Adipose tissue (tissue), 3 donors: ENCODE data around the gene PRPF40B. TPM values are rescaled to one million over a fixed set of nuclear protein-coding genes. Genes with fewer than 3 reads are reported as not detected.

Experiments
- H3K27ac ChIP-seq: one replicate; pipeline ENCODE4 v1.5.1; 2013; ENCODE audit warnings: low read depth, low read length
- WGBS, 3 donors: extraction: QIAGEN DNeasy Blood & Tissue Kit; methylation state at CpG; one replicate each; pipeline ENCODE4 v1.1.7; 2013; 5-methylcytosine and 5-hydroxymethylcytosine counted together
- polyA plus RNA-seq, 3 donors: library from polyadenylated mRNA; stranded (reverse); fragments of 200-250 nt; gene quantifications; one replicate each; pipeline ENCODE4 v1.2.3, GENCODE V29; 2013
- donor health status: healthy with polysubstance abuse.
- donor health status: Bipolar disorder and iron deficiency.
- donor health status: healthy.

The PRPF40B gene
- polyA plus RNA-seq = 10 to 100 TPM; 10.1 to 13.4 (median 10.6) TPM

DNA sequence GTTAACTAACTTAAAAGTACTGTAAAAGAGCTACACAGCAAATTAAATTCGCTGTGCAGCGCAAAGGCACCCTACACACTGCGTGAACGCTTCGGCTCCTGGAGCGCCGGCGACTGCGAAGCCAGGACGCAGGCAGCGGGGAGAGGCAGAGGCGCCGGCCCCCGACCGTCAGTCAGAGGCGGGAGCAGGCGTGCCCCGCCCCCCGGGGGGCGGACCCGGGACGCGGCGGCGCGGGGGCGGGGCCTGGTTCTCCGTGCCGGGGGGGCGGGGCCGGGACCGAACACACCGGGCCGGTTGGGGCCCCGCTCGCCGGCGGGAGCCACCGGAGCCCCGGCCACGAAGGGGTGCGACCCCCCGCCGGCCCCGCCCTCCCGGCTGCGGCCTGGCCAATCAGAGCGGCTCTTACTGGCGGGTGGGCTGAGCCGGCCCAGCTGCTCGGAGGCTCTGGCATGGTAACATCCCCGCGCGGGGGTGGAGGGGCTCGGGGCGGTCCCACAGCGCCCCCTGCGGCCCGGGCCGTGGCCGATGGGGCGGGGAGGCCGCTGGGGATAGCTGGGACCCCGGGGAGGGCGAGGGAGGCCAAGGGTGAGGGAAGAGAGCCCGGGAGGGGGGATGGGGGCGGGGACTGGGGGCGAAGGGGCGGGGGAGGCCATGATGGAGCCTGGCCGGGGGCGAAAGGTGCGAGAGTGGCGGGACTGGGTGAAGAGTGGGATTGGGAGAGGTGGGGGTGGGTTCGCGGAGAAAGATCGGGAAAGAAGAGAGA, at the start of gene PRPF40B:
Gene PRPF40B (plus strand): TSS at position 420 of the 763 bp plus-strand sequence. CDS start 30 bp downstream, at position 450.
- no peak within 1 kb of the TSS for H3K27ac ChIP-seq
- 1% methylated on average over 47 to 76 of the region's 76 CpGs for WGBS, 3 donors

DNA sequence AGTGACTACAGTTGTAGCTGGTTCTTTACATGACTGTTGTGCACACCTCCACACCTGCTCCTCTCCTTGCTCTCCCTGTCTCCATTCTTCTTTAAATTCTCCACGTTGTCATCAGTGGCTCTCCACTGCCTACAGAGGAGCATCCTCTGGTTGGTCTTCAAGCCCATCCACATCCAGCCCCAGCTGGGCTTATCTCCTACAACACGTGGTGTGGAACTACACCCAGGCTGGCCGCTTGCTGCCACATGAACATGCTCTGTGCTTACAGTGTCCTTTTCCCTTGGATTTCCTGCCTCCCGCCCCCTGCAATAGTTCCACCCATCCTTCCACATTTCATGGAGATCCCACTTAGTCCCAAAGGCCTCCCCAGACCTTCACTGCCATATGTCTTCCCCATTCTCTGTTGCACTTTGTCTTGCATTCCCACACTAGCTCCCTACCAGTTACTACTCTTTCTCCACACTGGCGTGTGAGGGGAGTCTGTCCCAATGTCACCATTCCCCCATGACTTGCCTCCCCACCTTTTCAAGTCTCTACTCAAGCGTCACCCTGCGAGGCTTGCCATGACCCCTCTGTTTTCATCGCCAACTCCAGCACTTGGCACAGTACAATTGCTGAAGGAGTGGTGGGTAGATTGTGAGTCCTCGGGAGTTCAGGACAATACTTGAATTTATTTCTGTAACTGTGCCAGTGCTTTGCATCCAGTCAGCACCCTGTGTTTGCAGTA, 45.6 kb upstream of the PRPF40B start:
- 74 to 82% (median 79%) methylated on average over 9 of the region's 9 CpGs for WGBS, 3 donors

DNA sequence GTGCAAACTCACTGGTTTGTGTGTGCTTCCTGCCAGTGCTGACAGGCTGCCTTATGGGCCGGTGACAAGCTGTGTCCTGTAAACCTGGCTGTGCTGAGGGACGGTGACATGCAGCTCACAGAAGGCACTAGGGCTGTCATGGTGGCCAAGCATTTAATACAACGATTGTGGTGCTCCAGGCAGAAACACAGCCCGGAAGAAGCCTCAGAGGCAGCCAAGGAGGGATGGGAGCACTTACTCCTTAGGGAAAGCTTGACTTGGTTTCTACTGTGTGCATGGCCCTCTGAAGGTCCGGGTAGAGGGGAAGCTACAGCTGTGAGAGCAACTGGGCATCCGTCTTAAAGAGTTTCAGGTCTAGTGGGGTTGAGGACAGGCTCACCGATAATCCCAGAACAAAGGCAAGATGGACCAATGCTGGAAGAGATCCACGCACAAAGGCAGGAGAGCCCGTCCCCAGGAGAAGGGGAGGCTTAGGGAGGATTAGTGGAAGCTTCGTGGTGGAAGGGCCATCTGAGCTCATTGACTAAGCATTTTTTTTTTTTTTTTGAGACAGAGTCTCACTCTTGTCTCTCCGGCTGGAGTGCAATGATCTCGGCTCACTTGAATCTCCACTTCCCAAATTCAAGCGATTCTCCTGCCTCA, 44.8 kb upstream of the PRPF40B start:
- WGBS, 3 donors = 67 to 90% (median 80%) methylated on average over 13 of the region's 13 CpGs
- H3K27ac ChIP-seq = no peak overlapping the region

More for the DNA sequence above, 45.6 kb upstream of the PRPF40B start:
- no peak overlapping the region for H3K27ac ChIP-seq

DNA sequence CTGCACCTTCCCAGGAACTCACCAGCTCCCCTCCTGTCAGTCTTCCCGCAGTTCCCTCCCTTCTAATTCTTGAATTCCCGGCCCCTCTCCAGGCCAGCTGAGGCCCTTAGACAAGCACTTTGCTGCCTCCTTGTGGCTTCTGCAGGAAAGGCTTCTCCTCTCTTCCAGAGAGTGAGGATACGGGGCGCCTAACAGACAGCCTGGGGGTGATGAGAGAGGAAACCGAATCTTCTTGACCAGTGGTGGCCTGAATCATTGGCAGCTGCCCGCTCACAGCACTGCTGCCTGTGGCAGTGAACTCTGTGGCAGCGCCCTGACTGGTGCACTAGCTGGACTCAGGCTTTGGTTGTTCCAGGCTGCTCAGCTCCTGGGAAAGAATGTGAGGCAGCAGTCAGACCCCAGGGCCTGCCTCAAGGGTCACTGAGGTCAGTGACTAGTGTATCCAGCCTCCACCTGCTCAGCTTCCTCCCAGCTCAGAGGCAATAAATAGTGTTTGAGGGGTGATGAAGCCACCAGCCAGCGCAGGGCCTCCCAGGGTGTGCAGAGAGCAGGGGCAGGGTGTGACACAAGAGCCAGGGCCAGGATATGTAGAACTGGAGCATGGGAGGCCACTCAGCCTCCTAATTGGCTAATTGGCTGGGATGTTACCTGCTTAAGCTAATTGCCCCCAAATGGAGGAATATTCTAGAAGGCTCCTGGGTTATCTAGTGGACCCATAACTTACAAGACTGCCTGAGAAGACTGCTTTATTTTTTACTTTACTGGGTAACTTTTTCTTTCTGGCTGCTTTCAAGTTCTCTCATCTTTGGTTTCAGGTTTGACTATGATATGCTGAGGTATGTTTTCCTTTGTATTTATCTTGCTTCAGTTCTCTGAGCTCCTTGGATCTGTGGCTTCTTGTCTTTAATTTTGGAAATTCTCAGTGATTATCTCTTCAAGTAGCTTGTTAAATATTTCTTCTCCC, 42.5 kb upstream of the PRPF40B start:
- 27 to 39% (median 39%) methylated on average over 8 of the region's 8 CpGs for WGBS, 3 donors
- no peak overlapping the region for H3K27ac ChIP-seq

DNA sequence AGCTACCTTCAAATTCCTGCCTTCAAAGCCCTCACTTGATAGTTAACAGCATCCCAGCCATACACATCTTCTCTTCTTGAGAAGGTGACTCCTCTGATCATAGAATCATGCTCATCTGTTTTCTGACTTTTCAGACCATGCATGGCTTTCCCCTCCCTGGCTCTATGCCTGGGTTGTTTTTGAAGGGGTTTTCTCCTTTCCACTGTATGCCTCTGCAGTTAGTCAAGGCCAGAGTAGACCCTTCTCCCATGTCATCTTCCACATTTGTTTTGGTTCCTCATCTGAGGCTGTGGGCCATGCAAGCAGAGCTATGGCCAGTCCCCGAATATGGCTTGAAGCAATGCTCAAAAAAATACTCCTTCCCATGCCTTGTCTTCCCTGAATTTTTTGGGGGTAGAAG, 41.2 kb upstream of the PRPF40B start:
- H3K27ac ChIP-seq = no peak overlapping the region
- WGBS, 3 donors = 57 to 81% (median 81%) methylated on average over 1 of the region's 1 CpG

DNA sequence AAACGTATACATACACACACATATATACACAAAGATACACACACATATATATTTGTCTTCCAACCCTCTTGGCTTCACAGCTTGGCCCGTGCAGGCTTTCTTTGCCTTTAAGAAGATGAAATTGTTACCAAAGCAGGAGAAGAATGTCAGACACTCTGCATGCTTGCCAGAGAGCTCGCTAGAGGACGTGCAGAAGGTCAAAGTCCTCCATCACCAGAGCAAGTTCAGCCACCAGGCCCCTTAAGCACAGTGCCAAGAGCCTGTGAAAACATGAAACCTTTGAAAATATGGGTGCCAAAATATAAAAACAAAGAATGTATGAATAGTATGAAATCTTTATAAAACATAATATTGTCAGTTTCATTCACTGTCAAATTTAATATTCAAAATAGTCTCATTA, 40.5 kb upstream of the PRPF40B start:
- H3K27ac ChIP-seq = no peak overlapping the region
- 29 to 63% (median 47%) methylated on average over 4 of the region's 4 CpGs for WGBS, 3 donors

DNA sequence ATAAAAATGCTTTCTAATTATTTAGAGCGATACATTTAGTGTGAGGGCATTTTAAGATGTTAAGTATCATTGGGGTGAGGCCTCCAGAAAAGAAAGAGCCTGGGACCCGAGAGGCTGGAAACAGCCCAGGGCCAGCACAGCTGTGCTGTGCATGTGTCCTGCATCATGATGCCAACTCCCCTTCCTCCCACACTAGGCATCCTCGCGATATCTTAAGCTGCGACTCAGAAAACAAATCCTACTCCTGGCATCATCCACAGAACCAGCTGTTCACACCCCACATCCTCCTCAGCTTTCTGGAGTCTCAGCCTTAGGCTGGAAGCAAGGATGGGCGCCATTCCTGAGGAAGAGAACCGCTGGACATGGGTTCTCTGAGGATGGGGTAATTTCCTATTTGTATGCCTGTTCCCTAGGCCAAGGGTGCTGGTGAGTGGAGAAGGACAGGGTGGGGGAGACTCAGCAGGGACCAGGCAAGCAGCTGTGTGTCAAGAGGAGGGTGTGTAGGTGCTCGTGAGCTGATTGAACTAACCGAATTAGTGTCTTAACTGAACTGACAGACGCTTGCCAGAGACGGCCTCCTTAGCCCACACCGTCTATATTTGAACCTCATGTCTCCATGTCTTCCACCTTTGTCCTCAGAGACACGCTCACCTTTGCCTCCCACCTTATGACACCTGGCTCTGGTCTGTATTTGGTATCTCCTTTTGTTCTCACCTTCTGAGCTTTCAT, 39.8 kb upstream of the PRPF40B start:
- 71 to 80% (median 74%) methylated on average over 13 of the region's 13 CpGs for WGBS, 3 donors
- no peak overlapping the region for H3K27ac ChIP-seq

DNA sequence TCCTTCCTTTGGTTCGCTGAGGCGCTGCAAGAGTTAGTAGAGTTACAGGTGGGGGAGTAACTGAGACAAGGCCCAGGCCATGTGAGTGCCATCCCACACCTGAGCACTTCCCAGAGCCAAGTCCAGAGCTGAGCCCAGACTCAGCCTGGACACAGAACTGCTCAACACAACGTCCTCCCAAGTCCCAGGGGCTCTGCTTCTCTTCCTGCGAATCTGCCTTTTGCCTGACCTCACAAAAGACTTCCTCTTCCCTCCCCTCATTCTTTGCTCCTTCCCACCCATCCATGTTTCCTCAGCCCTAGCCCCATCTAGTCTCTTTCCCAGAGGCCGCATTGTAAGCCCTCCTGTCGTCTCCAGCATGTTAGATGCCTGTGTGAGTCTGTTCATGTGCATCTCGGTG, 38.8 kb upstream of the PRPF40B start:
- WGBS, 3 donors = 62 to 81% (median 64%) methylated on average over 7 of the region's 7 CpGs
- H3K27ac ChIP-seq = no peak overlapping the region

DNA sequence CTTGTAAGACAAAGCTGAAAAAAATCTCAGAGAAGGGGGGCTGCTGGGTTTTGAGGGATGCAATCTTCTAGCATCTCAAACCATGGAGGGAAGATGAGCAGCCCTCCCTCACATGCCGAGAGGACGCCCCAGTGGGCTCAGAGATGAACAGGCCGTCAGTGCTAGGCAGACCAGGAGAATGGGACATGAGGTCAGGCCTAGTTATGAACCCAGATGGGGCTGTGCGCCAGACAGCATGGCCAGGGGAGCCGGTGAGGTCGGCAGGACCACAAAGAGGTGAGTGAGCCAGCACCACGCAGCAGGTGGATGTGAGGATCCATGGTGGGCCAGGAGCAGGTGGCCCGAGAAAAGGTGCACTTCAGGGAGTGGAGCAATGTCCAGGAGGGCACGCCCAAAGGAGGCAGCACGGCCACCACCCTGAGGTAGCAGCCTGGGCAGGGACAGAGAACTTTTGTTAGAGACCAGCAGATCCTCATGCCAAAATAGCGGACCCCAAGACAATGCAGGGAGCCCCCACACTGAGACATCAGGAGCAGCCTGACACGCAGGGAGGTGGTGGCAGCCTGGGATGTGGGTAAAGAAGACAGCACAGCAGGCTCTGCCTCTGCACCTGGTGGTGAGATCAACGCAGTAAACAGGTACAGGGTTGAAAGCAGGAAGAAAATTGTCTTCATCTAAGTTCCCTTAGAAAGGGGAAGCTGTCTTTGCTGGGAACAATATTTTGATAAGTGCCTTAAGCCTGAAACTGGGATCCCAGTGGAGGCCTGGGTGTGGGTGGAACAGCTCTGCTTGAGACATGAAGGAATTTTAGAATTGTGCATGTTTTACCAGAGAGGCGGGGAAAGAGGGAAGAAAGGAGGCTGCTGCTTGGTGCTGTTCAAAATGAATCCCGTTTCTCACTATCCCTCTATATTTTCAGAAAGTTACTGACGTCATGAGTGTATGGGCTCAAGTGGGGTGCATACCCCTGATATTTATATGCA, 37.6 kb upstream of the PRPF40B start:
- 77 to 84% (median 82%) methylated on average over 16 of the region's 16 CpGs for WGBS, 3 donors

DNA sequence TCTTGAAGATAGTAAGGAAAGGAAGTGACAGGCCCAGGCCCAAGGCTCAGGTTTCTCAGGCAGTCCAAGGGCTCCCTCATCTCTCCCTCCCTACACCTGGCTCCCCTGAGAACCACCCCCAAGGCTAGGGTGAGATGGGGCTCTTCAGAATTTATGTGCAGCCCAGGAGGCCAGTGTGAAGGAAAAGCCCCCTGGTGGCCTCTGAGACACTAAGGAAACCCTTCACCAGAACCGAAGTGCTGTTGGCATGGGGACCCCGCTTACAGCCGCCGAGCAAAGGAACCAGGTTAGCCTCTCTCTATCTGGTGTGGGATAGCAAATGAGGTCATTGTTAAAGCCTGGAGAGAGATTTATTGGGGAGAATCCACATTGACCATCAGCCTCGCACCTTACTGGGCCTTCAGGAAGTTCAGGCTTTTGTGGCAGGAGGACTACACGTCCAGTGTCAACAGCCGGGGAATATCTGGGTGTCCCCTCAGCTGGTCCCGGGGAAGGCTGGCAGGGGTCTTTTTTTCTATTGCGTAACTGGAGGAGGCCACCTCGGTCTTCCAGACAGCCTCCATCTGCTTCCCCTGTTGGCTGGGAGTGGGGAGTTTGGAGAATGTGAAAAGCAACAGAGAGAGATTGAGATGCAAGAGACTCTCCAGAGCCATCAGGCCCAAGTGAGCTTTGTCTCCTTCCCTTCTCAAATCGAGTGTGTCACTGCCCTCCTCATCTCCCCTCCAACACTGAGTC, 36.0 kb upstream of the PRPF40B start:
- H3K27ac ChIP-seq = peak overlapping the region; percentile 4

More for the DNA sequence above, 37.6 kb upstream of the PRPF40B start:
- no peak overlapping the region for H3K27ac ChIP-seq

DNA sequence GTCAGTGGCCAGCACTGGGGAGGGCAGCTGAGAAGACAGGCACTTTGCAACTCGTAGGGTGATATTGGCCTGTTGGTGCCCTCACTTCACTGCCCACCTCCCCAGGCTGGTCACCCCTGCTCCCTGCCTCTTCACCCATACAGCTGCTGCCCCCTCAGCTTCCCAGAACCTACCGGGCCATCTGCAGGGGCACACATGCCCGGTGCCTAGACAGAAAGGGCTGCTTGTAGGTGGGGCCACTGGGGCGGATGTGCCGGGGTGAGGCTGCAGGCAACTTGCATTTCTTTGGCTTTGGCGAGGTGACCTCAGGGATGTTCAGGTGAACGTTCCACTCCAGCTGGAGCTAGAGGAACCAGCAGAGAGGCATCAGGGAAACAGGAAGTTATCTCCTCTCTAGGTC, 35.1 kb upstream of the PRPF40B start:
- no peak overlapping the region for H3K27ac ChIP-seq
- WGBS, 3 donors = 83 to 88% (median 85%) methylated on average over 7 of the region's 7 CpGs

More for the DNA sequence above, 36.0 kb upstream of the PRPF40B start:
- 86 to 91% (median 88%) methylated on average over 11 of the region's 11 CpGs for WGBS, 3 donors

DNA sequence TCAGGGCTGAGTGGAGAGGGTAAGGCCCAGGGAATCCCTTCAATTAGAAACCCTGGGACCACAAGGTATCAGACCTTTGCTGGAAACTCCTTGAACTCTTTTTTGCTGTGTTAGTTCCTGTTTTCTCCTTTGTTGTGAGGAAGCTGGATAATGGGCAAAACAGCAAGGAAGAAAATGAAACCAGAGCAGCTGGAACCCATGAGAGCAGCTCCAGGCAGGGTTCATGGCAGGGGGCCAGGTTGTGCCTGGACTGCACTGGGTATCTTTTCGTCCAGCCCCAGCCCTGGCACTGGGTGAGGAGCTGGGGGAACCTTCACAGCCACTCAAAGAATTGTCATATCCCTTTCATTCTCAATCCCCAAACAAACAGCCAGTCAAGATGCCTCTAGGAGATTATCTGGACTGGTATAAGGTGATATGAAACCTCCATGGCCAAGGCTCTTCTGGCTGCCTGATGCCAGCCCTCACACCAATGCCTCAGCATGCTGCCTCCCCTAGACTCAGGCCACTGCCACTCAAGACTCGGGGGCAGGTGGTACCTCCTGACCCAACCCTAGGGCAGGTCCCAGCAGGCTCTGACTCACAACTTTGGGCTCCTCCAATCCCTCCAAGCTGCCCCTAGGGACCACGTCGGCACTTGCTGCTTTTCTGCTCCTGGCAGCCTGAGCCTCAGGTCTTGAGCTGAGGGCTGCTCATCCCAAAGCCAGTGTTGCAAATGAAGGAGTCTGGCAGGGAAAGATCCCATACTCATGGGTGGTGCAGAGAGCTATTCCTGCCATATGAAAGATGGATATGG, 34.4 kb upstream of the PRPF40B start:
- H3K27ac ChIP-seq = no peak overlapping the region
- 72 to 84% (median 75%) methylated on average over 4 of the region's 4 CpGs for WGBS, 3 donors

DNA sequence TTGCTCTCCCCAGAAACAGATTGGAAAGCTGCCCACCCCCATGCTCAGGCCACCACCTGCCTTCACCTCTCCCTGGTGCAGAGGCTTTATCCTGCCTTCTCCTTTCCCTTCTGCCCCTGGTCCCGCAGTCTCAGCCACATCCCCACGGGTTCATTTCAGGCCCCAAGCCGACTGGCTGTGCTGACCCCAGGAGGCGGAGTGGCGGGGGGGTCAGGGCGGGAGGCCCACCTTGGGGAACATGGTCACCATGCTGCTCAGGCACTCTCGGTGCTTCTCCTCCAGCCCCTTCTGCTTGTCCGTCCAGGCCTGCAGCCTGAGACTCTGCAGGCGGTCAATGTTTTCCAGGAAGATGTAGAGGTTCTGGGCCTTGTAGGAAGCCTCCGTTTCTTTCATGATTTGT, 24.8 kb upstream of the PRPF40B start:
- 78 to 88% (median 86%) methylated on average over 10 of the region's 10 CpGs for WGBS, 3 donors
- H3K27ac ChIP-seq = no peak overlapping the region

DNA sequence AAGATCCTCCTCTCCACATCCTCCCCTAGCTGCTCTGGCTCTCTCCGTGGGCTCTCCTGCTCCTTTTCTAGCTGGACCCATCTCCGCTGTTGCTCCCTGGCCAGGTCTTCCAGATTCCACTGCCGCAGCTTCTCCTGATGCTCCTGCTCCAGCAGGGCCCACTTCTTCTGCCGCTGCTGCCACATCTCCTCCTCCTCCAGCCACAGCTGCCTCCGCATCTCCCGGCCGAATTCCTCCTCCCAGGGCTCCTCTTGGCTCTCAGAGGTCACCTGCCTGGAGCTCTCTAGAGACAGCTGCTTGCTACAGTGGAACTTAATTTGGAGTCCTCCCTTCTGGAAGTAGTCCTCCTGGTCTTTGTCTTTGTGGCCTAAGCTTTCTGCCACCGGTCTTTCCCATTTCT, 23.4 kb upstream of the PRPF40B start:
- WGBS, 3 donors = 94 to 95% (median 94%) methylated on average over 8 of the region's 8 CpGs
- H3K27ac ChIP-seq = no peak overlapping the region

DNA sequence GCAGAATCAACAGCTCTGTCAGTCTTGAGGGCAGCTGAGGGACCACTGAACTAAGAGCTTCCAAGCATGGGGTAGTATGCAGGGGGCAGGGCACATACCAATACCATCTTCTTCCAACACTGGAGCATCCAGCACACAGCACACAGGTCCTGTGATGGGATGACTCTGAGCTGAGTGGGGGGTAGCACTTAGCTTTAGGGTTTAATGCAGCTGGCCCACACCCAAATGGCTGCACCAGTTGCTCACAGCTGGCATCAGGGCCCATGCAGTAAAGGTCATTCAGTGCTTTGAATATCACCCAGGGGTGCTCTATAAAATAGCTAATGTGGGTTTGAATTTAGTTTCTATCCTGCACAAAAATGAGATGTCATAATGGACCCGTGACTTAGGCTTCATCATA, 19.6 kb upstream of the PRPF40B start:
- WGBS, 3 donors = 78 to 86% (median 78%) methylated on average over 1 of the region's 1 CpG
- no peak overlapping the region for H3K27ac ChIP-seq
